K562 (cell line): ENCODE results near the gene CRKL. TPM values are rescaled to one million over a fixed set of nuclear protein-coding genes. Genes with fewer than 3 reads are reported as not detected.

Source experiments
- ARID1B ChIP-seq: fragments of 450-650 bp; IDR thresholded peaks from 2 replicates; pipeline ENCODE4 v1.6.1; 2016; ENCODE audit warnings: antibody characterized with exemption, mild to moderate bottlenecking, inconsistent platforms
- BMI1 ChIP-seq: fragments of 150-350 bp; IDR thresholded peaks from 2 replicates; pipeline ENCODE4 v1.6.1; 2014; ENCODE audit warnings: low read length
- CHD1 ChIP-seq: fragments of 200-600 bp; sonication (generic); IDR thresholded peaks from one replicate; pipeline ENCODE4 v1.6.1; 2012; ENCODE audit warnings: mild to moderate bottlenecking, moderate library complexity, low read length, inconsistent platforms
- HDAC1 ChIP-seq, 2 experiments: fragments of 450-650 bp; IDR thresholded peaks; 2 replicates each; pipeline ENCODE4 v1.6.1; 2016 to 2017; ENCODE audit warnings: inconsistent platforms in 1 of 2, mild to moderate bottlenecking in 1 of 2, moderate library complexity in 1 of 2
- HDAC8 ChIP-seq: fragments of 450-650 bp; IDR thresholded peaks from 2 replicates; pipeline ENCODE4 v1.6.1; 2016; ENCODE audit warnings: mild to moderate bottlenecking, missing genetic modification characterization, moderate library complexity, missing compliant biosample characterization
- MBD2 ChIP-seq: sonication (generic); IDR thresholded peaks from 2 replicates; pipeline ENCODE4 v1.6.1; 2016; ENCODE audit warnings: low read depth, borderline replicate concordance
- MED1 ChIP-seq: sonication (generic); formaldehyde crosslinking; IDR thresholded peaks from 2 replicates; pipeline ENCODE4 v1.8.1; 2023; ENCODE audit warnings: missing genetic modification reagents, borderline replicate concordance
- NR1H2 ChIP-seq: sonication (generic); formaldehyde crosslinking; IDR thresholded peaks from 2 replicates; pipeline ENCODE4 v1.4.0; 2020; ENCODE audit warnings: mild to moderate bottlenecking, missing genetic modification reagents
- NR3C1 ChIP-seq: sonication (generic); formaldehyde crosslinking; IDR thresholded peaks from 2 replicates; pipeline ENCODE4 v1.8.1; 2022; ENCODE audit warnings: missing genetic modification reagents
- RAD51 ChIP-seq: fragments of 450-650 bp; IDR thresholded peaks from 2 replicates; pipeline ENCODE4 v1.7.1; 2016; ENCODE audit warnings: low read depth, mild to moderate bottlenecking, borderline replicate concordance
- TAF1 ChIP-seq: IDR thresholded peaks from 2 replicates; pipeline ENCODE4 v1.6.1; 2011; ENCODE audit warnings: mild to moderate bottlenecking, low read length, moderate library complexity; ENCODE audit not compliant: insufficient read depth, control insufficient read depth, severe bottlenecking; ENCODE audit errors: extremely low read depth
- TARDBP ChIP-seq: fragments of 450-650 bp; IDR thresholded peaks from 2 replicates; pipeline ENCODE4 v1.6.1; 2016
- ZEB2 ChIP-seq: fragments of 450-650 bp; IDR thresholded peaks from 2 replicates; pipeline ENCODE4 v1.6.1; 2016
- polyA plus RNA-seq, 8 experiments: library from polyadenylated mRNA; depleted of rRNA in 4 of 8; stranded (reverse) in 5 of 8; unstranded in 3 of 8; fragments of >200 nt; fragmentation: Nextera tagmentation in 2 of 8; fragmentation: Illumina TruSeq in 1 of 8; extraction: Ambion mirVana in 2 of 8; extraction: Trizol in 1 of 8; gene quantifications; 2 replicates each; pipeline versions ENCODE4 v1.2.1 to v1.2.3, GENCODE V29; 2011 to 2014; ENCODE audit warnings: inconsistent platforms in 1 of 8, missing spikeins in 1 of 8
- total RNA-seq, 7 experiments: library from RNA; depleted of rRNA in 6 of 7; stranded (reverse); fragments of >200 nt in 6 of 7; fragmentation: Illumina TruSeq in 2 of 7; extraction: Trizol in 2 of 7; gene quantifications; 2 replicates each; pipeline versions ENCODE4 v1.2.1 to v1.2.3, GENCODE V29; 2011 to 2021; ENCODE audit warnings: low replicate concordance in 1 of 7
- TF ChIP-seq, protein P1 (sequence below): fragments of 250-450 bp; sonication (Bioruptor Pico); IDR thresholded peaks from 2 replicates; pipeline ENCODE4 v1.8.0; 2022; ENCODE audit warnings: moderate library complexity, mild to moderate bottlenecking, inconsistent platforms
- TF ChIP-seq, protein P2 (sequence below): sonication (generic); formaldehyde crosslinking; IDR thresholded peaks from 2 replicates; pipeline ENCODE4 v1.8.0; 2022; ENCODE audit warnings: missing genetic modification reagents, mild to moderate bottlenecking, borderline replicate concordance
- TF ChIP-seq, protein P3 (sequence below): fragments of 250-450 bp; sonication (Bioruptor Pico); IDR thresholded peaks from 2 replicates; pipeline ENCODE4 v1.5.0; 2022; ENCODE audit warnings: mild to moderate bottlenecking
- TF ChIP-seq, protein P4 (sequence below): sonication (generic); formaldehyde crosslinking; IDR thresholded peaks from 2 replicates; pipeline ENCODE4 v1.8.1; 2022; ENCODE audit warnings: missing genetic modification reagents
- TF ChIP-seq, protein P5 (sequence below): fragments of 250-450 bp; sonication (Bioruptor Pico); IDR thresholded peaks from 2 replicates; pipeline ENCODE4 v1.5.0; 2020; ENCODE audit warnings: mild to moderate bottlenecking, borderline replicate concordance

CRKL gene
- total and polyA plus RNA-seq, 9 of the 15 experiments (the other 6 are each of a cell fraction or from before 2014, with no cell fraction given), result 100 to 263 (median 124) TPM

DNA sequence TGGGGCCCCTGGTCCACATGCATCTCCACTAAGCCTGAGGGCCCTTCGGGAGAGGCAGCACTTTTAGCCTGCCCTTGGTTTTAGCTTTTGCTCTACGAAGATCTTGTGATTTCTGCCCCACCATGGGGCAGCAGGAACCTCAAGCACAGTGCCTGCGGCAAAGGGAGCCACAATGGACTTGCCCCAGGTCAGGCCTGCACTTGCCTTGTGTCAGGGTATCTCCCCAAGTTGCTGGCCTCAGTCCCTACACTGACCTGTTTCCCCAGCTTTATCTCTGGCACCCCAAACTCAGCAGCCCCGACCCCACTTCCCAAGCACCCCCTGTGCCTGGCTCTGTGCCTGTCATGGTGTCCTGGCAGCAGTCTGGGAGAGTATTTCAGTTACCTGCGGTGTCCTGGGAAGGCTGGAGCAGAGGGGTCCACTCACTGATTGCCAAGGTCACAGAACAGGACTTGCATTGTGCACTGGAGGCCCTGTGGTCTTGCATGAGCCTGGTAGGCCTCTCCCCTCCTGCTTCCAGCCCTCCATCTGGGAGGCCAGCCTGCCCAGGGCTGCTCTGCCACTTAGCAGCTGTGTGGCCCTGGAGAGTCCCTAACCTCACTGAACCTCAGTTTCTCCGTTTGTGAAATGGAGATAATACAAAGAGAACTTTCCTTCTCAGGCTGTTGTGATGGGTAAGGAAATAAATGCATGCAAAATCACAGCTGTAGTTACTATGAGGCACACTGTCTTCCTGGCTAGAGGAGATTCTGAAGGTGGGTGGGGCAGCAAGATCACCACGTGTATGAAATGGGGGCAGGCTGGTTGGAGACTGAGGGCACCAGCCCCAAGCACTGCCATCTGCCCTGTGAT lies 46.2 kb downstream of the CRKL start (continued):
- TF ChIP-seq RAD51 (no peak), TARDBP (no peak), MED1 (0 out of 2 replicates have a peak, but pooled peaks have one; percentile 76), HDAC8 (tag) (peak; percentile 41; the same call in 1 of the 2 replicates), BMI1 (no peak), MBD2 (no peak), ARID1B (no peak), NR3C1 (CRISPR knock-in tag) (0 out of 2 replicates have a peak, but pooled peaks have one; percentile 62), ZEB2 (no peak), TAF1 (no peak), HDAC1 (IDR thresholded peaks at IDR 0.05) (no peak), NR1H2 (CRISPR knock-in tag) (no peak), CHD1 (peak; percentile 13)
- TF ChIP-seq, protein P1, sequence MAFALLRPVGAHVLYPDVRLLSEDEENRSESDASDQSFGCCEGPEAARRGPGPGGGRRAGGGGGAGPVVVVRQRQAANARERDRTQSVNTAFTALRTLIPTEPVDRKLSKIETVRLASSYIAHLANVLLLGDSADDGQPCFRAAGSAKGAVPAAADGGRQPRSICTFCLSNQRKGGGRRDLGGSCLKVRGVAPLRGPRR (CRISPR knock-in tag), result no peak
- TF ChIP-seq, protein P2, sequence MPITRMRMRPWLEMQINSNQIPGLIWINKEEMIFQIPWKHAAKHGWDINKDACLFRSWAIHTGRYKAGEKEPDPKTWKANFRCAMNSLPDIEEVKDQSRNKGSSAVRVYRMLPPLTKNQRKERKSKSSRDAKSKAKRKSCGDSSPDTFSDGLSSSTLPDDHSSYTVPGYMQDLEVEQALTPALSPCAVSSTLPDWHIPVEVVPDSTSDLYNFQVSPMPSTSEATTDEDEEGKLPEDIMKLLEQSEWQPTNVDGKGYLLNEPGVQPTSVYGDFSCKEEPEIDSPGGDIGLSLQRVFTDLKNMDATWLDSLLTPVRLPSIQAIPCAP (CRISPR knock-in tag), result no peak
- TF ChIP-seq, protein P3, sequence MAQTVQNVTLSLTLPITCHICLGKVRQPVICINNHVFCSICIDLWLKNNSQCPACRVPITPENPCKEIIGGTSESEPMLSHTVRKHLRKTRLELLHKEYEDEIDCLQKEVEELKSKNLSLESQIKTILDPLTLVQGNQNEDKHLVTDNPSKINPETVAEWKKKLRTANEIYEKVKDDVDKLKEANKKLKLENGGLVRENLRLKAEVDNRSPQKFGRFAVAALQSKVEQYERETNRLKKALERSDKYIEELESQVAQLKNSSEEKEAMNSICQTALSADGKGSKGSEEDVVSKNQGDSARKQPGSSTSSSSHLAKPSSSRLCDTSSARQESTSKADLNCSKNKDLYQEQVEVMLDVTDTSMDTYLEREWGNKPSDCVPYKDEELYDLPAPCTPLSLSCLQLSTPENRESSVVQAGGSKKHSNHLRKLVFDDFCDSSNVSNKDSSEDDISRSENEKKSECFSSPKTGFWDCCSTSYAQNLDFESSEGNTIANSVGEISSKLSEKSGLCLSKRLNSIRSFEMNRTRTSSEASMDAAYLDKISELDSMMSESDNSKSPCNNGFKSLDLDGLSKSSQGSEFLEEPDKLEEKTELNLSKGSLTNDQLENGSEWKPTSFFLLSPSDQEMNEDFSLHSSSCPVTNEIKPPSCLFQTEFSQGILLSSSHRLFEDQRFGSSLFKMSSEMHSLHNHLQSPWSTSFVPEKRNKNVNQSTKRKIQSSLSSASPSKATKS (CRISPR knock-in tag), result no peak
- TF ChIP-seq, protein P4, sequence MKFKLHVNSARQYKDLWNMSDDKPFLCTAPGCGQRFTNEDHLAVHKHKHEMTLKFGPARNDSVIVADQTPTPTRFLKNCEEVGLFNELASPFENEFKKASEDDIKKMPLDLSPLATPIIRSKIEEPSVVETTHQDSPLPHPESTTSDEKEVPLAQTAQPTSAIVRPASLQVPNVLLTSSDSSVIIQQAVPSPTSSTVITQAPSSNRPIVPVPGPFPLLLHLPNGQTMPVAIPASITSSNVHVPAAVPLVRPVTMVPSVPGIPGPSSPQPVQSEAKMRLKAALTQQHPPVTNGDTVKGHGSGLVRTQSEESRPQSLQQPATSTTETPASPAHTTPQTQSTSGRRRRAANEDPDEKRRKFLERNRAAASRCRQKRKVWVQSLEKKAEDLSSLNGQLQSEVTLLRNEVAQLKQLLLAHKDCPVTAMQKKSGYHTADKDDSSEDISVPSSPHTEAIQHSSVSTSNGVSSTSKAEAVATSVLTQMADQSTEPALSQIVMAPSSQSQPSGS (CRISPR knock-in tag), result peak; percentile 54; the same call in 1 of the 2 replicates
- TF ChIP-seq, protein P5, sequence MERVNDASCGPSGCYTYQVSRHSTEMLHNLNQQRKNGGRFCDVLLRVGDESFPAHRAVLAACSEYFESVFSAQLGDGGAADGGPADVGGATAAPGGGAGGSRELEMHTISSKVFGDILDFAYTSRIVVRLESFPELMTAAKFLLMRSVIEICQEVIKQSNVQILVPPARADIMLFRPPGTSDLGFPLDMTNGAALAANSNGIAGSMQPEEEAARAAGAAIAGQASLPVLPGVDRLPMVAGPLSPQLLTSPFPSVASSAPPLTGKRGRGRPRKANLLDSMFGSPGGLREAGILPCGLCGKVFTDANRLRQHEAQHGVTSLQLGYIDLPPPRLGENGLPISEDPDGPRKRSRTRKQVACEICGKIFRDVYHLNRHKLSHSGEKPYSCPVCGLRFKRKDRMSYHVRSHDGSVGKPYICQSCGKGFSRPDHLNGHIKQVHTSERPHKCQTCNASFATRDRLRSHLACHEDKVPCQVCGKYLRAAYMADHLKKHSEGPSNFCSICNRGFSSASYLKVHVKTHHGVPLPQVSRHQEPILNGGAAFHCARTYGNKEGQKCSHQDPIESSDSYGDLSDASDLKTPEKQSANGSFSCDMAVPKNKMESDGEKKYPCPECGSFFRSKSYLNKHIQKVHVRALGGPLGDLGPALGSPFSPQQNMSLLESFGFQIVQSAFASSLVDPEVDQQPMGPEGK (CRISPR knock-in tag), result no peak
